NCI-H345 treated with DMSO at 0.1 percent for 48 hours (cell line): ENCODE measurements around the gene PRR23A.

ENCODE experiments used
- DNase-seq: peaks from one replicate; lab custom pipeline; 2025; ENCODE audit not compliant: unreplicated experiment; lab: John Stamatoyannopoulos, UW

The PRR23A gene

DNA sequence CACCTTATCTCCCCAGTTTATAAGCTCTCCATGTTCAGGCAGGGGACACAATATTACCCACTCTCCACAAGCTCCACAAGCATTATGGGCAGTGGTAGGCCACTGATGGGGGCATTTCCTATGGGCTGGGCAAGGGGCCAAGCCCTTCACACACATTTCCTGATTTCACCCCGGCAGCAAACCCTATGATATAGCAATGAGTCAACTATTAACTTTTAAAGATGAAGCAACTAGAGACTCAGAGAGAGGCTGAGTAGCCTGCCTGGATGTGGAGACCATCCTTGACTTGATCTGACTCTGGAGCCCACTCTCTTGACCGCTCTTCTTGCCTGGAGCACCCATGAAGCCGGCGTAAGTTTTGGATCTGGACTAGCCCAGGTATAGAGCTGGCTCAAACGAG, 31.6 kb downstream of the PRR23A start:
- no peak for DNase-seq

DNA sequence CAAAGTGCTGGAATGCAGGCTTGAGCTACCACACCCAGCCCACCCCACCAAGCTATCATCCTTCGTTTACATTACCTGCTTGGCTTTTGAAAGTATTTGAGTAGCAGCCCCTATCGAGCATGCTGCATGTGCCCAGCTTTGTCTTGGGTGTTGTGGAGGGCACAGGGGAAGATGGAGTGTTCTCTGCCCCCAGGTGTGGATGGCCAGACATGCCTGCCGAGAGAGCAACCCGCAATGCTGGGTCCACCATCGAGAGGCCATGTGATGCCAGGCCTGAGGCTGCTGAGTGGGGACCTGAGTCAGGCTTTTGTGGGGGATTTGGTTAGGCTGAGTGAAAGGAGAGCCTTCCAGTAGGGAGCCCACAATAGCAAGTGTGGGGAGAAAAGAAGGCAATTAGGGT, 33.1 kb downstream of the PRR23A start:
- no peak for DNase-seq

DNA sequence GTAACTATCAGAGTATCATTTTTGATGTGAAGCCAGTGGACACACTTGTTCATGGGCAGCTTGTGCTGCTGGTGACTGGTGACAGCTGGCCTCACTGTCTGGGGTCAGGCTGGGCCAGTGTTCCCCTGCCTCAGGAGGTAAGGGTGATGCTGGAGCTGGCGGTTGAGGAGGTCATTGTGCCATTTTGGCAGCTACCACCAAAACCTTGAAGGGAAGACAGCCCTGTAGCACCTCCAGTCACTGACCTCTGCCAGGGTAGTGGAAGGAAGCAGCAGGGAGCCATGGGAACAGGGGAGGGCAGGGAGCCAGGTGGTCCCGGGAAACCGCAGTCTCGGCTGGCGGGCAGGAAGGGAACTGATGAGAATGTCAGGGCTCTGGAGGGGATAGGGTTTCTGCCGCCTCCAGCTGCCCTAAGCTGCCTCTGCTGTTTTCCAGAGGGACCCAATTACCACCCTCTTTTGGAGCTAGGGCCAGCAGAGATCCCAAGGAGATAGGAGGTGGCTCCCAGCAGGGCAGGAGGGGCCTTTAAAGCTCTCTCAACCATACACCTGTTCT, 34.2 kb downstream of the PRR23A start:
- no peak for DNase-seq

DNA sequence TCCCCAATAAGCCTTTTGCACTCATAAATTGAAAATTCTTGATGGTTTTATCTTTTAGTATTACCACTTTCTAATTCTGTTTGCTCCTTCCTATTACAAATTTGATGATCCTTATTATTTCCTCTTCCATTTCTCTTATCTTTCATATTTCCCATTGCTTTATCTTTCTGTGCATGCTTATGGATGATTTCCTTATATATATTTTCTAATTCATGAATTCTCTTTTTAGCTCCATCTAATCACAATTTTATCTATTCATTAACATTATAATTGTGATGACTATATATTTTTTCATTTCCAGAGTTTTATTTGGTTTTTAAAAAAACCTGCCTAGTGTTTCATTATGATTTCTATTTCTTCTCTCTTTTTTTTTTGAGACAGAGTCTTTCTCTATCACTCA, 41.1 kb downstream of the PRR23A start:
- no peak for DNase-seq

GRCh38 chr3:138964264-138964663, 41.8 kb downstream of the PRR23A start:
- DNase-seq: no peak

GRCh38 chr3:138962854-138963560, 43.1 kb downstream of the PRR23A start:
- DNase-seq: no peak

DNA sequence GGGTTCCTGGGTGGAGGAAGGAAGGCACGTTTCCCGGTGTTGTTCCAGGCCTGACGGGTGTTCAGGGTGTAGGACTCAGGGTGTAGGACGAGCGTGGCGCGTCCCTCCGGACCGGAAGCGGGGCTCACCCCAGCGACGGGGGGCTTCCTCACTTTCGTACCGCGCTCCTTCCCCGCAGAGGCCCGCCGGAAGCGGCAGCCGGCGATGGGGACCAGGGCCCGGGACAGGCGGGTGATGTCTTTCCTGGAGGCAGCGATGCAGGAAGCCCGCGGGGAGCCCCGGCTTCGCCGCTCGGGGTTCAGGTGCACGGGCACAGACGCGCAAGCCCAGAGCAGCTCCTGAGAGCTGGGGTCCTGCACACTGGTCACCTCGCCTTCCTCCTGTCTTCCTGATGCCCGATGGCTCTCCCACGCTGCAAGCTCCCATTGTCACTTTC, 45.6 kb downstream of the PRR23A start:
- no peak for DNase-seq
